HL-60 (cell line): ENCODE data around the gene C1orf146.

Experiments
- POLR2AphosphoS5 ChIP-seq: IDR thresholded peaks from 2 replicates; pipeline ENCODE4 v1.6.1; 2012; ENCODE audit warnings: low read depth
- SPI1 ChIP-seq: IDR thresholded peaks from 2 replicates; pipeline ENCODE4 v1.6.1; 2012; ENCODE audit warnings: low read depth, mild to moderate bottlenecking, borderline replicate concordance
- TF ChIP-seq, protein P1 (sequence below): IDR thresholded peaks from one replicate; pipeline ENCODE4 v1.5.1; 2011; ENCODE audit warnings: low read length, control low read depth, inconsistent platforms; ENCODE audit not compliant: insufficient read depth
- TF ChIP-seq, protein P2 (sequence below): IDR thresholded peaks from 2 replicates; pipeline ENCODE4 v1.6.1; 2012; ENCODE audit warnings: low read depth; ENCODE audit not compliant: insufficient replicate concordance

DNA sequence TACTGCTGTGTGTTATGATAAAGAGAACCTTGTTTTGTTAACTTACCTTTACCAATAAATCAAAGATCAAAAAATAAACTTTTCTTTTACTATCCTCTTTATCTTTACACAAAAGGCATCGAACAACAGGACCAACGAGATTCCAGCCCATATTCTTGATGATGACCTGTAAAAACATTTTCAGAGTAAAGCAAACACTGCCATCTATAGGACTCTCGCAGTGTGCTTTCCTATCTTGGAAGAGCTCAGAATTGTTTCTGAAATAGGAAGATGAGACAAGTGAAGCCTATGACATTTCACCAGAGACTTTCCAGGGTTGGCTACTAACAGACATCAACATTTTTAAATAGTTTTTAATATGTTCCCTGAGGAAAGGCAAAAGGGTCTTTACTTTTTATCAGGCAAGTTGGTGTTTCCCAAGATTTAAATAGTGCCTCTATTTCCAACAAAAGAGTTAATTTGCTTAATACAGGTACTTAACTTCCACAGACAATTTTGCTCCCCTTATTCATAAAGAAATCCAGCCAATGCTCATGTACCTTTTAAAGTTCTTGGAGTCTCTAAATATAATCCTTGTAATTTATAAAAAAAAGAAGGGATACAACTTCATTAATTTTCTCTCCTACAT lies 73.8 kb downstream of the C1orf146 start:
- TF ChIP-seq POLR2AphosphoS5 (no peak), SPI1 (no peak)
- TF ChIP-seq, protein P1, sequence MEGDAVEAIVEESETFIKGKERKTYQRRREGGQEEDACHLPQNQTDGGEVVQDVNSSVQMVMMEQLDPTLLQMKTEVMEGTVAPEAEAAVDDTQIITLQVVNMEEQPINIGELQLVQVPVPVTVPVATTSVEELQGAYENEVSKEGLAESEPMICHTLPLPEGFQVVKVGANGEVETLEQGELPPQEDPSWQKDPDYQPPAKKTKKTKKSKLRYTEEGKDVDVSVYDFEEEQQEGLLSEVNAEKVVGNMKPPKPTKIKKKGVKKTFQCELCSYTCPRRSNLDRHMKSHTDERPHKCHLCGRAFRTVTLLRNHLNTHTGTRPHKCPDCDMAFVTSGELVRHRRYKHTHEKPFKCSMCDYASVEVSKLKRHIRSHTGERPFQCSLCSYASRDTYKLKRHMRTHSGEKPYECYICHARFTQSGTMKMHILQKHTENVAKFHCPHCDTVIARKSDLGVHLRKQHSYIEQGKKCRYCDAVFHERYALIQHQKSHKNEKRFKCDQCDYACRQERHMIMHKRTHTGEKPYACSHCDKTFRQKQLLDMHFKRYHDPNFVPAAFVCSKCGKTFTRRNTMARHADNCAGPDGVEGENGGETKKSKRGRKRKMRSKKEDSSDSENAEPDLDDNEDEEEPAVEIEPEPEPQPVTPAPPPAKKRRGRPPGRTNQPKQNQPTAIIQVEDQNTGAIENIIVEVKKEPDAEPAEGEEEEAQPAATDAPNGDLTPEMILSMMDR, result peak; percentile 53
- TF ChIP-seq, protein P2, sequence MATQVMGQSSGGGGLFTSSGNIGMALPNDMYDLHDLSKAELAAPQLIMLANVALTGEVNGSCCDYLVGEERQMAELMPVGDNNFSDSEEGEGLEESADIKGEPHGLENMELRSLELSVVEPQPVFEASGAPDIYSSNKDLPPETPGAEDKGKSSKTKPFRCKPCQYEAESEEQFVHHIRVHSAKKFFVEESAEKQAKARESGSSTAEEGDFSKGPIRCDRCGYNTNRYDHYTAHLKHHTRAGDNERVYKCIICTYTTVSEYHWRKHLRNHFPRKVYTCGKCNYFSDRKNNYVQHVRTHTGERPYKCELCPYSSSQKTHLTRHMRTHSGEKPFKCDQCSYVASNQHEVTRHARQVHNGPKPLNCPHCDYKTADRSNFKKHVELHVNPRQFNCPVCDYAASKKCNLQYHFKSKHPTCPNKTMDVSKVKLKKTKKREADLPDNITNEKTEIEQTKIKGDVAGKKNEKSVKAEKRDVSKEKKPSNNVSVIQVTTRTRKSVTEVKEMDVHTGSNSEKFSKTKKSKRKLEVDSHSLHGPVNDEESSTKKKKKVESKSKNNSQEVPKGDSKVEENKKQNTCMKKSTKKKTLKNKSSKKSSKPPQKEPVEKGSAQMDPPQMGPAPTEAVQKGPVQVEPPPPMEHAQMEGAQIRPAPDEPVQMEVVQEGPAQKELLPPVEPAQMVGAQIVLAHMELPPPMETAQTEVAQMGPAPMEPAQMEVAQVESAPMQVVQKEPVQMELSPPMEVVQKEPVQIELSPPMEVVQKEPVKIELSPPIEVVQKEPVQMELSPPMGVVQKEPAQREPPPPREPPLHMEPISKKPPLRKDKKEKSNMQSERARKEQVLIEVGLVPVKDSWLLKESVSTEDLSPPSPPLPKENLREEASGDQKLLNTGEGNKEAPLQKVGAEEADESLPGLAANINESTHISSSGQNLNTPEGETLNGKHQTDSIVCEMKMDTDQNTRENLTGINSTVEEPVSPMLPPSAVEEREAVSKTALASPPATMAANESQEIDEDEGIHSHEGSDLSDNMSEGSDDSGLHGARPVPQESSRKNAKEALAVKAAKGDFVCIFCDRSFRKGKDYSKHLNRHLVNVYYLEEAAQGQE, result no peak
